Liver (tissue), 3 donors: ENCODE measurements around the gene NLRC5.

Experiments used
- EGR1 ChIP-seq, 2 donors: IDR thresholded peaks; 2 replicates each; pipeline ENCODE4 v1.6.1; 2016 to 2018; ENCODE audit warnings: antibody characterized with exemption in 2 of 2, low read depth in 2 of 2
- FOXA1 ChIP-seq: IDR thresholded peaks from 2 replicates; pipeline ENCODE4 v1.6.1; 2016; ENCODE audit warnings: antibody characterized with exemption
- FOXA2 ChIP-seq: IDR thresholded peaks from 2 replicates; pipeline ENCODE4 v1.6.1; 2016; ENCODE audit warnings: antibody characterized with exemption
- JUND ChIP-seq, 2 donors: IDR thresholded peaks; 2 replicates each; pipeline ENCODE4 v1.6.1; 2016; ENCODE audit warnings: antibody characterized with exemption in 2 of 2
- NR2F2 ChIP-seq: IDR thresholded peaks from 2 replicates; pipeline ENCODE4 v1.6.1; 2016; ENCODE audit warnings: antibody characterized with exemption
- RAD21 ChIP-seq, 2 donors: IDR thresholded peaks; 2 replicates each; pipeline ENCODE4 v1.6.1; 2016; ENCODE audit warnings: antibody characterized with exemption in 2 of 2, mild to moderate bottlenecking in 2 of 2
- RXRA ChIP-seq, 2 donors: IDR thresholded peaks; 2 replicates each; pipeline ENCODE4 v1.6.1; 2017 to 2018; ENCODE audit warnings: antibody characterized with exemption in 2 of 2, mild to moderate bottlenecking in 1 of 2
- SP1 ChIP-seq: IDR thresholded peaks from 2 replicates; pipeline ENCODE4 v1.6.1; 2018; ENCODE audit warnings: antibody characterized with exemption, mild to moderate bottlenecking
- TAF1 ChIP-seq: conservative IDR thresholded peaks from 2 replicates; pipeline ENCODE4 v1.6.1; 2016; ENCODE audit warnings: antibody characterized with exemption, mild to moderate bottlenecking
- TF ChIP-seq, protein P1 (sequence below): IDR thresholded peaks from 2 replicates; pipeline ENCODE4 v1.6.1; 2016; ENCODE audit warnings: antibody characterized with exemption, mild to moderate bottlenecking
- TF ChIP-seq, protein P2 (sequence below): fragments of 150-350 bp; IDR thresholded peaks from 2 replicates; pipeline ENCODE4 v1.5.1; 2017; ENCODE audit warnings: improper control_type of control experiment, low read depth, low read length; ENCODE audit not compliant: missing input control
- TF ChIP-seq, protein P3 (sequence below): IDR thresholded peaks from 2 replicates; pipeline ENCODE4 v1.6.1; 2016; ENCODE audit warnings: antibody characterized with exemption
- TF ChIP-seq, protein P4 (sequence below): IDR thresholded peaks from 2 replicates; pipeline ENCODE4 v1.6.1; 2016; ENCODE audit warnings: antibody characterized with exemption
- donor health status: healthy.
- donor health status: healthy.

DNA sequence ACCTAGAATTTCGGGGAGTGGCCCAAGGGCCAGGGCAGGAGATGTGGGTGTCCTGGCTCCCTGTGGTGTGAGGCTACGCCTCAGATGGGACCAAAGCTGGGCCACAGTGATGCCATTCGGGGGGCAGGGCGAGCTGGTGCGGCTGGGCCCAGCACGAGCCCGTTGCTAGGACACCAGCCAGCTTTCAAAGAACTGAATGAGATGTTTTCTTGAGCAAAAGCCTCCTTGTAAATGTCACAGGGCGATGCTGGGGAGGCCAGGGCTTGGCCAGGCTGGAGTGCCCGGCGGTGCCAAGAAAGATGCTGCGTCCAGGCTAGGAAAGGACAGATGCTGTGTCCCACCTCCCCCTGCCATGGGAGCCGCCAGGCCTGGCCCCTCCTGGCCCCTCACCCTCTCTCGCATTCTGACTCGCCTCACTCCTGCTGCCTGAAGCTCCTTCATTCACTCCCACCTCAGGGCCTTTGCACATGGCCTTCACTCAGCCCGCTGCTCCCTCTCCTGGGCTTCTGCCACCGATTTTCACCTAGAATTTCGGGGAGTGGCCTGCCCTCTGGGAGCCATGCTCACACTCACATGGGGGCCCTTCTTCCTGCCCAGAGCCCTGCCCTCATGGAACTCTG, 142.1 kb downstream of the NLRC5 start:
- TF ChIP-seq, protein P1, sequence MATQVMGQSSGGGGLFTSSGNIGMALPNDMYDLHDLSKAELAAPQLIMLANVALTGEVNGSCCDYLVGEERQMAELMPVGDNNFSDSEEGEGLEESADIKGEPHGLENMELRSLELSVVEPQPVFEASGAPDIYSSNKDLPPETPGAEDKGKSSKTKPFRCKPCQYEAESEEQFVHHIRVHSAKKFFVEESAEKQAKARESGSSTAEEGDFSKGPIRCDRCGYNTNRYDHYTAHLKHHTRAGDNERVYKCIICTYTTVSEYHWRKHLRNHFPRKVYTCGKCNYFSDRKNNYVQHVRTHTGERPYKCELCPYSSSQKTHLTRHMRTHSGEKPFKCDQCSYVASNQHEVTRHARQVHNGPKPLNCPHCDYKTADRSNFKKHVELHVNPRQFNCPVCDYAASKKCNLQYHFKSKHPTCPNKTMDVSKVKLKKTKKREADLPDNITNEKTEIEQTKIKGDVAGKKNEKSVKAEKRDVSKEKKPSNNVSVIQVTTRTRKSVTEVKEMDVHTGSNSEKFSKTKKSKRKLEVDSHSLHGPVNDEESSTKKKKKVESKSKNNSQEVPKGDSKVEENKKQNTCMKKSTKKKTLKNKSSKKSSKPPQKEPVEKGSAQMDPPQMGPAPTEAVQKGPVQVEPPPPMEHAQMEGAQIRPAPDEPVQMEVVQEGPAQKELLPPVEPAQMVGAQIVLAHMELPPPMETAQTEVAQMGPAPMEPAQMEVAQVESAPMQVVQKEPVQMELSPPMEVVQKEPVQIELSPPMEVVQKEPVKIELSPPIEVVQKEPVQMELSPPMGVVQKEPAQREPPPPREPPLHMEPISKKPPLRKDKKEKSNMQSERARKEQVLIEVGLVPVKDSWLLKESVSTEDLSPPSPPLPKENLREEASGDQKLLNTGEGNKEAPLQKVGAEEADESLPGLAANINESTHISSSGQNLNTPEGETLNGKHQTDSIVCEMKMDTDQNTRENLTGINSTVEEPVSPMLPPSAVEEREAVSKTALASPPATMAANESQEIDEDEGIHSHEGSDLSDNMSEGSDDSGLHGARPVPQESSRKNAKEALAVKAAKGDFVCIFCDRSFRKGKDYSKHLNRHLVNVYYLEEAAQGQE, result no peak
- TF ChIP-seq, protein P2, sequence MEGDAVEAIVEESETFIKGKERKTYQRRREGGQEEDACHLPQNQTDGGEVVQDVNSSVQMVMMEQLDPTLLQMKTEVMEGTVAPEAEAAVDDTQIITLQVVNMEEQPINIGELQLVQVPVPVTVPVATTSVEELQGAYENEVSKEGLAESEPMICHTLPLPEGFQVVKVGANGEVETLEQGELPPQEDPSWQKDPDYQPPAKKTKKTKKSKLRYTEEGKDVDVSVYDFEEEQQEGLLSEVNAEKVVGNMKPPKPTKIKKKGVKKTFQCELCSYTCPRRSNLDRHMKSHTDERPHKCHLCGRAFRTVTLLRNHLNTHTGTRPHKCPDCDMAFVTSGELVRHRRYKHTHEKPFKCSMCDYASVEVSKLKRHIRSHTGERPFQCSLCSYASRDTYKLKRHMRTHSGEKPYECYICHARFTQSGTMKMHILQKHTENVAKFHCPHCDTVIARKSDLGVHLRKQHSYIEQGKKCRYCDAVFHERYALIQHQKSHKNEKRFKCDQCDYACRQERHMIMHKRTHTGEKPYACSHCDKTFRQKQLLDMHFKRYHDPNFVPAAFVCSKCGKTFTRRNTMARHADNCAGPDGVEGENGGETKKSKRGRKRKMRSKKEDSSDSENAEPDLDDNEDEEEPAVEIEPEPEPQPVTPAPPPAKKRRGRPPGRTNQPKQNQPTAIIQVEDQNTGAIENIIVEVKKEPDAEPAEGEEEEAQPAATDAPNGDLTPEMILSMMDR, result no peak
- TF ChIP-seq EGR1 (IDR thresholded peaks at IDR 0.05; ENCODE audit: low read depth in 2 of 2) (no peak), SP1 (no peak), JUND (IDR thresholded peaks at IDR 0.05) (no peak), RXRA (IDR thresholded peaks at IDR 0.05) (no peak), RAD21 (IDR thresholded peaks at IDR 0.05) (no peak), TAF1 (no peak), FOXA2 (no peak), FOXA1 (no peak), NR2F2 (no peak)
- TF ChIP-seq, protein P3, sequence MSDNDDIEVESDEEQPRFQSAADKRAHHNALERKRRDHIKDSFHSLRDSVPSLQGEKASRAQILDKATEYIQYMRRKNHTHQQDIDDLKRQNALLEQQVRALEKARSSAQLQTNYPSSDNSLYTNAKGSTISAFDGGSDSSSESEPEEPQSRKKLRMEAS, result no peak
- TF ChIP-seq, protein P4, sequence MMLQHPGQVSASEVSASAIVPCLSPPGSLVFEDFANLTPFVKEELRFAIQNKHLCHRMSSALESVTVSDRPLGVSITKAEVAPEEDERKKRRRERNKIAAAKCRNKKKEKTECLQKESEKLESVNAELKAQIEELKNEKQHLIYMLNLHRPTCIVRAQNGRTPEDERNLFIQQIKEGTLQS, result no peak
